A549 (cell line): ENCODE results near the gene SOD2. TPM values are rescaled to one million over a fixed set of nuclear protein-coding genes. Genes with fewer than 3 reads are reported as not detected.
A peak's percentile ranks its signal among the peaks of the same experiment; 100 is the strongest.
"Not testable (repeated sequence)": the region's sequence is repeated elsewhere in the genome, so short reads cannot be mapped to it uniquely, and the experiment has no call there.

ENCODE experiments used
- ATAC-seq, 2 experiments: fragments of 200-7000 bp in 1 of 2; fragments of >200 bp in 1 of 2; cut with Nextera tagmentation in 1 of 2; cut with Tn5 transposase in 1 of 2; 3 replicates each; pipeline versions ENCODE4 v1.8.0 to v1.9.1; 2018 to 2020; ENCODE audit warnings: mild to moderate bottlenecking in 1 of 2, moderate library complexity in 1 of 2
- CTCF ChIA-PET: fragments of 300-600 bp; sonication (Branson Sonifier 250); formaldehyde crosslinking; extraction: SDS; loops from one replicate; lab custom pipeline; 2021; ENCODE audit warnings: antibody characterized with exemption, inconsistent platforms; lab: Yijun Ruan, JAX
- POLR2A ChIA-PET: fragments of 350-600 bp; formaldehyde crosslinking; extraction: SDS; loops from one replicate; lab custom pipeline; 2021; ENCODE audit warnings: antibody characterized with exemption, inconsistent platforms; lab: Yijun Ruan, JAX
- DNase-seq, 2 experiments: peaks; one replicate each; pipeline versions ENCODE4 v3.0.0 to v3.0.0-alpha.2; 2011 to 2016; ENCODE audit warnings: low read depth in 1 of 2, low spot score in 1 of 2
- FAIRE-seq: peaks from 2 replicates; lab custom pipeline; 2011; peaks lifted over from hg19 to GRCh38; lab: Jason Lieb, UNC
- H3K27ac ChIP-seq, 2 experiments: fragments of >200 bp; sonication (Bioruptor Twin); formaldehyde crosslinking; 3 replicates each; pipeline ENCODE4 v1.5.1; 2016 to 2017
- H3K4me1 ChIP-seq: fragments of >200 bp; sonication (Bioruptor Twin); formaldehyde crosslinking; 3 replicates; pipeline ENCODE4 v1.6.1; 2016
- H3K4me2 ChIP-seq: fragments of >200 bp; sonication (Bioruptor Twin); formaldehyde crosslinking; 3 replicates; pipeline ENCODE4 v1.6.1; 2016
- H3K4me3 ChIP-seq: fragments of >200 bp; sonication (Bioruptor Twin); formaldehyde crosslinking; 3 replicates; pipeline ENCODE4 v1.5.1; 2016
- H3K9me3 ChIP-seq: fragments of >200 bp; sonication (Bioruptor Twin); formaldehyde crosslinking; 3 replicates; pipeline ENCODE4 v1.6.1; 2016
- BHLHE40 ChIP-seq: IDR thresholded peaks from 2 replicates; pipeline ENCODE4 v1.6.1; 2012; ENCODE audit warnings: low read depth, low read length, inconsistent platforms
- CEBPB ChIP-seq, 2 experiments: fragments of >200 bp in 1 of 2; sonication (Bioruptor Twin) in 1 of 2; formaldehyde crosslinking in 1 of 2; IDR thresholded peaks; 2 replicates each; pipeline ENCODE4 v1.6.1; 2012 to 2016
- CTCF ChIP-seq: fragments of >200 bp; sonication (Bioruptor Twin); formaldehyde crosslinking; IDR thresholded peaks from 3 replicates; pipeline ENCODE4 v1.5.1; 2016
- FOSL2 ChIP-seq, 2 experiments: fragments of 450-650 bp in 1 of 2; fragments of >200 bp in 1 of 2; sonication (Bioruptor Twin) in 1 of 2; formaldehyde crosslinking; IDR thresholded peaks; 2 replicates each; pipeline versions ENCODE4 v1.5.0 to v1.6.1; 2016 to 2020; ENCODE audit warnings: mild to moderate bottlenecking in 1 of 2, moderate library complexity in 1 of 2
- HMGXB4 ChIP-seq: fragments of 250-450 bp; sonication (Bioruptor Pico); IDR thresholded peaks from 2 replicates; pipeline ENCODE4 v1.5.0; 2021; ENCODE audit warnings: mild to moderate bottlenecking, moderate library complexity, borderline replicate concordance
- KDM1A ChIP-seq: fragments of 200-600 bp; sonication (generic); IDR thresholded peaks from 2 replicates; pipeline ENCODE4 v1.6.1; 2016; ENCODE audit warnings: low read depth, mild to moderate bottlenecking
- KDM5A ChIP-seq: fragments of 200-600 bp; sonication (generic); IDR thresholded peaks from 2 replicates; pipeline ENCODE4 v1.6.1; 2016; ENCODE audit warnings: antibody characterized with exemption, mild to moderate bottlenecking
- NPAS2 ChIP-seq: fragments of 250-450 bp; sonication (Bioruptor Pico); IDR thresholded peaks from 2 replicates; pipeline ENCODE4 v1.8.0; 2022; ENCODE audit warnings: mild to moderate bottlenecking, moderate library complexity, borderline replicate concordance
- RAD21 ChIP-seq, 2 experiments: fragments of >200 bp in 1 of 2; sonication (Bioruptor Twin) in 1 of 2; formaldehyde crosslinking in 1 of 2; IDR thresholded peaks in 1 of 2; conservative IDR thresholded peaks in 1 of 2; 2 replicates in 1 of 2; 3 replicates in 1 of 2; pipeline ENCODE4 v1.6.1; 2012 to 2018; ENCODE audit warnings: inconsistent platforms in 1 of 2
- SMC3 ChIP-seq: fragments of >200 bp; sonication (Bioruptor Twin); formaldehyde crosslinking; IDR thresholded peaks from 3 replicates; pipeline ENCODE4 v1.6.1; 2018; ENCODE audit warnings: inconsistent platforms
- USF2 ChIP-seq: fragments of 450-650 bp; IDR thresholded peaks from 2 replicates; pipeline ENCODE4 v1.6.1; 2014; ENCODE audit warnings: antibody characterized with exemption
- WGBS: methylation state at CpG from one replicate; pipeline ENCODE4 v1.1.6; 2017; ENCODE audit errors: missing lambda C conversion rate; 5-methylcytosine and 5-hydroxymethylcytosine counted together
- polyA plus RNA-seq, 4 experiments: library from polyadenylated mRNA; depleted of rRNA in 3 of 4; stranded (reverse); fragments of >200 nt; fragmentation: RNase III in 1 of 4; extraction: RNeasy Plus Mini Kit Qiagen cat#74134 plus additional on column Dnase treatment in 1 of 4; gene quantifications; 2 replicates in 3 of 4; 3 replicates in 1 of 4; pipeline ENCODE4 v1.2.3, GENCODE V29; 2011 to 2017
- TF ChIP-seq, protein P1 (sequence below): IDR thresholded peaks from 2 replicates; pipeline ENCODE4 v1.6.1; 2012; ENCODE audit warnings: low read depth, borderline replicate concordance

The SOD2 gene
- polyA plus RNA-seq, 2 of the 4 experiments (the other 2 are of a cell fraction), result 34.8 to 81.0 TPM

DNA sequence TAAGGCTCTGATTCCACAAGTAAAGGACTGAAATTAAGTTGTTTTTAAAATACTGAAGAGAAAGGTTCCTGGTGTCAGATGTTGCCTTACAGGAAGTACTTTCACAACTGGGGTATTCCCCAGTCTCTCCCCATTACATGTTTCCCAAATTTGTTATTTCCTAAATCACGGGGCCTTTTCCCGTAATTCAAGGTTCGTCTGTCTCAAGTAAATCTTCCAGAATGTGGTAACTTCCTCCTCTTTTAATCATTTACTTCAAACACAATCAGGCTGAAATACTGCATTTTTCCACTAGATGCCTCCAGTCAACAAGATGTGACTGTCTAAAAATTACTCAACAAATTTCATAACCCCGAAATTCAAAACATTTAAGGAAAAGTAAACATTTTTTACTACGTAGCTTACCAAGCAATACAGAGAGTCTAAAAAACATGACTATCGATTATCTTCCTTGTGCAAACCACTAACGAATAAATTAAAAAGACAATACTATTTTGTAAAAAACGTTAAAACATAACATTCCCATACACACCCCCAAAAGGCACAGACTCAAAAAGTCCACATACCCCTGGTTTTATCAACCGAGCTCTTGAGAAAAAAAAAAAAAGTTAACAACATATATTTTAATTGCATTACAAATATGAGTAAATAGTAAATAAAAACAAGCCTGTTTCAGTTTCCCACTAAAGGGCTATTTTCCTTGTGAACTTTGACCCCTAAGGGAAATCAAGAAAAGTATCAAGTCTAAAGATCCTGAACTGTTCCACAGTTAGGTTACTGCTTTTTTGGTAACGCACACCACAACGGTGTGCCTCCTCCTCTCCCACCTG, 1.7 kb downstream of the SOD2 start:
- Histone ChIP-seq H3K4me2 (peak overlapping the region; percentile 97), H3K27ac (peak overlapping the region; percentile 75 to 100), H3K4me3 (peak overlapping the region; percentile 72), H3K9me3 (no peaks in the 10 kb centered on the region), H3K4me1 (peaks cover 20% of the 10 kb centered on the region)
- ATAC-seq (0 out of 6 replicates have a peak, but pooled peaks of 1 of the 2 experiments have one; percentile 8), DNase-seq (peak; percentile 50 to 84), FAIRE-seq (peak; percentile 78)
- 2% methylated on average over 11 of the region's 11 CpGs for WGBS
- TF ChIP-seq CTCF (peak; percentile 71), RAD21 (conservative IDR thresholded peaks at IDR 0.05 in 1 of 2, IDR thresholded peaks at IDR 0.05 in 1 of 2) (peak; percentile 75 to 84), SMC3 (peak; percentile 51; the same call in 2 of the 3 replicates), CEBPB (IDR thresholded peaks at IDR 0.05) (peak; percentile 85 to 87), BHLHE40 (no peak), FOSL2 (IDR thresholded peaks at IDR 0.05) (no peak), FOSL2 (CRISPR knock-in tag; IDR thresholded peaks at IDR 0.05) (peak; percentile 39; the same call in 1 of the 2 replicates)
- TF ChIP-seq, protein P1, sequence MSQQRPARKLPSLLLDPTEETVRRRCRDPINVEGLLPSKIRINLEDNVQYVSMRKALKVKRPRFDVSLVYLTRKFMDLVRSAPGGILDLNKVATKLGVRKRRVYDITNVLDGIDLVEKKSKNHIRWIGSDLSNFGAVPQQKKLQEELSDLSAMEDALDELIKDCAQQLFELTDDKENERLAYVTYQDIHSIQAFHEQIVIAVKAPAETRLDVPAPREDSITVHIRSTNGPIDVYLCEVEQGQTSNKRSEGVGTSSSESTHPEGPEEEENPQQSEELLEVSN, result no peak
- POLR2A ChIA-PET, result interaction anchor here (1.0 to 3.8 kb wide), 4 partner anchors 10 to 99 kb away, joined by 3 to 29 read pairs (median 10); partner anchors contain the start of genes MRPL18, TCP1 and WTAP
- CTCF ChIA-PET, result interaction anchor here (0.6 to 5.1 kb wide), 19 partner anchors 9 to 263 kb away, joined by 3 to 29 read pairs (median 4); partner anchors contain the start of gene WTAP

GRCh38 chr6:159690135-159690534, 2.9 kb downstream of the SOD2 start:
- POLR2A ChIA-PET, H3K27ac ChIP-seq, H3K9me3 ChIP-seq, H3K4me3 ChIP-seq, ATAC-seq, DNase-seq, FAIRE-seq: not testable (repeated sequence)
- 91% methylated on average over 13 of the region's 13 CpGs for WGBS
- H3K4me2 ChIP-seq, result peak overlapping the region; percentile 97; the same call in 1 of the 3 replicates
- CTCF ChIA-PET, result interaction anchor here (1.0 to 5.1 kb wide), 4 partner anchors 8 to 515 kb away, joined by 4 to 29 read pairs (median 14); no protein-coding TSS in a partner anchor
- peaks cover 20% of the 10 kb centered on the region for H3K4me1 ChIP-seq

DNA sequence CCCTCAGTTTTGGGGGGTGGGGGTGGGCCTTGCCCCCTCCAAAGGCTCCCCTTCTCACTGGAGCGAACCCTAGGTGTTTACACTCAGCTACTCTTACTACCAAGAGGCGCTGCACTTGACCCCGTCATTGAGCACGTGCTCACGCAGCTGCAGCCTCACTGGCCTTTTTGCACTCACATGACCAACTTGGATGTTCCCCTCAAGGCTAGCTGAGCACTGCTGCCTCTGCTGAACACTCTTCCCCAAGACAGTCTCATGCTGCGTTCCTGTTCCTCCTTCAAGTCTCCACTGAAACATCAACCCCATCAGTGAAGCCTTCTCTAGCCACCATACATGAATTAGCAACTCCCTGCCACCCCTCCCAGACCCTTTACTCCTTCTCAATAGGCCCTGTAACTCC, 4.0 kb downstream of the SOD2 start:
- WGBS, result 94% methylated on average over 5 of the region's 6 CpGs
- Histone ChIP-seq H3K27ac (no peak overlapping the region), H3K4me1 (peaks cover 15% of the 10 kb centered on the region), H3K9me3 (no peaks in the 10 kb centered on the region), H3K4me2 (no peak overlapping the region), H3K4me3 (no peak overlapping the region)
- ChIA-PET POLR2A (no interaction called here), CTCF (interaction anchor here (0.9 to 5.1 kb wide), 6 partner anchors 31 to 514 kb away, joined by 3 to 29 read pairs (median 3); no protein-coding TSS in a partner anchor)
- TF ChIP-seq KDM5A, result no peak
- no peak for TF ChIP-seq KDM1A
- TF ChIP-seq BHLHE40, result no peak
- FAIRE-seq (no peak), DNase-seq (no peak), ATAC-seq (no peak)

DNA sequence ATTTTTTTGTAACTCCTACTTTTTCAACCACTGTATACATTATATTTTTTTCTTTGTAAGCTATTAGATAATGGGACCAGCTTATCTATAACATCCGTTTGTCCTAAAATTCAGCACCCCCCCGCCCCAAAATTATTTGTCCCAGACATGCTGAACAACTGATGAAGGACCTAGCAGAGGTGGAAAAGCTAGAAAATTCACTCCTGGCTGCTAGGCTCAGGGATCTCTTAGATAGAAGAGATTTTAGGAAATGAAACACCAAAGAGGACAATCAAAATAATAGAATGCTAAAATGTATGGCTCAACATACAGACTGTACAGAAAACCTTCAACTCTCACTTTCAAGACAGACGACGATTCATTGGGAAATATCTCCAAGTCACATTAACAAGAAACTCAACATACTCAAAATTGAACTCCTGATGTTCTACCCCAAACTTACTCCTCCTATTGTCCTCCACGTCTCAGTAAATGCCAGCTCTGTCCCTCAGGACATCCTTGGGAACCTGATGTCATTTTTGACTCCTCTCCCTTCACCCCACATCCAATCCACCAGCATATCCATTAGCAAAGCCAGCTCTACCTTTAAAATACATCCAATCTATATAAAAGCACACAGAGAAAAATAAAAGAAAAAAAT, 4.7 kb downstream of the SOD2 start:
- 88% methylated on average over 5 of the region's 5 CpGs for WGBS
- no peak overlapping the region for H3K4me3 ChIP-seq

More for the DNA sequence above, 4.7 kb downstream of the SOD2 start:
- ChIA-PET CTCF (interaction anchor here (0.9 to 5.1 kb wide), 4 partner anchors 34 to 254 kb away, joined by 3 to 29 read pairs (median 3); no protein-coding TSS in a partner anchor), POLR2A (interaction anchor here (0.6 kb wide), 1 partner anchor 39 kb away, joined by 6 read pairs; no protein-coding TSS in a partner anchor)
- Histone ChIP-seq H3K9me3 (no peaks in the 10 kb centered on the region), H3K4me2 (no peak overlapping the region), H3K27ac (no peak overlapping the region), H3K4me1 (peaks cover 12% of the 10 kb centered on the region; the same call in 2 of the 3 replicates)
- TF ChIP-seq USF2 (no peak), HMGXB4 (CRISPR knock-in tag) (no peak), NPAS2 (CRISPR knock-in tag) (no peak)
- DNase-seq, result no peak
- no peak for ATAC-seq
- no peak for FAIRE-seq
